ENCODE data around the gene UBAC1.
A peak's percentile ranks its signal among the peaks of the same experiment; 100 is the strongest.
"Not testable (repeated sequence)": the region's sequence is repeated elsewhere in the genome, so short reads cannot be mapped to it uniquely, and the experiment has no call there.

Gene UBAC1

DNA sequence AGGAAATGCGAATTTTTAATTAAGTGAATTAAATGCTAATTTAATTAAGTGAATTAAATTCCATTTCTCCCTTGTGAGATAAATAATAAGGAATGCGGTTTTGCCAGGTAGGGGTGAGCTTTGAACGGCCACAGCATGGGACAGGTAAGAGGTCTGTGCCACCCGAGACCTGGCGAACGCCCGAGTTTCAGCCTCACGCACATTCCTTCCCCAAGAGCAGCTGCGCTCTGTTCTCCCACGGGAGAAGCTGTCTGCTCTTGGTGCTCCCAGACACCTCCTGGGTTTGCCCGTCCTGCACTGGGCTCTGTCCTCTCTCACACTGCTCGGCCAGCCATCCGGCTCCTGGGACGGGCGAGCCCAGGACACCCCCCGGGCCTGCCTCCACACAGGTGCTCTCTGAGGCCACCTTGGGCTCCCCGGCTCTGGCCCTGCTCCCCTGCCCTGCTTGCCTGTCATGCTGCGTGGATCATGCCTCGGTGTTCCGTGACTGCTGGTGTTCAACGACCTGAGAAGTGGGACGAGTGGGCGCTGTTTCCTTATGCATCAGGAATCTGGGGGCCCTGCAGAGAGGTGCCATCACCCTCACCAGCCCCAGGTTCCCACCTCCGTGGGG lies 40.1 kb downstream of the UBAC1 start:
- no peak for DNase-seq
- no peak for ATAC-seq

DNA sequence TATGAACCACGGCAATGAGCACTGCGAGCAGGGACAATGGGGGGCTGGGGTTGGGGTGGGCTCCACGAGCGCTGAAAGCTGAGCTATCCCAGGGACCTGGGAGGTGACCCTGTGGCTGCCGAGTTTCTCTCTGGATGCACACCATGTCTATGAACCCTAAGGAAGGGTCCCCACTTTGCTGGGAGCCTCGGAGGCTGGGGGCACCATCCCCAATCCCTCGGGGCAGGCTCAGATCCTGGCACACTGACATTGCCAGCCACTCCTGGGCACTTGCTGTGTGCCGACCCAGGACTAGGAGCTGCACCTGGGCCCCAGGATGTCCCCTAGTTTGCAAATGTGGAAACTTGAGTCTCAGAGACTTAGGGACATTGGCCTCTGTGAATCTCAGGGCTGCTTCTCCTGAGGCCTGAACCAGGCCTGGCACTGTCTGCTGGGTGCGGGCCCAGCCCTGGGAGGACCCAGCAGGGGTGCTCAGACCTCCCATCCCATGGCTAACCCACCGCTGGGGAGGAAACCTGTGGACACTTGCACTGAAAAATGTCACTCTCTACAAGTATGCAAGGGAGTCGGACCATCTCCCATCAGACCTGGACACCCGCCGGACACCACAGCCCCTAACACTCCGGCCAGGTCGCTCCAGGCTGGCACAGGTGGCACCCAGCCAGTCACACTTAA lies 40.8 kb downstream of the UBAC1 start:
- ATAC-seq (no peak), DNase-seq (no peak)

DNA sequence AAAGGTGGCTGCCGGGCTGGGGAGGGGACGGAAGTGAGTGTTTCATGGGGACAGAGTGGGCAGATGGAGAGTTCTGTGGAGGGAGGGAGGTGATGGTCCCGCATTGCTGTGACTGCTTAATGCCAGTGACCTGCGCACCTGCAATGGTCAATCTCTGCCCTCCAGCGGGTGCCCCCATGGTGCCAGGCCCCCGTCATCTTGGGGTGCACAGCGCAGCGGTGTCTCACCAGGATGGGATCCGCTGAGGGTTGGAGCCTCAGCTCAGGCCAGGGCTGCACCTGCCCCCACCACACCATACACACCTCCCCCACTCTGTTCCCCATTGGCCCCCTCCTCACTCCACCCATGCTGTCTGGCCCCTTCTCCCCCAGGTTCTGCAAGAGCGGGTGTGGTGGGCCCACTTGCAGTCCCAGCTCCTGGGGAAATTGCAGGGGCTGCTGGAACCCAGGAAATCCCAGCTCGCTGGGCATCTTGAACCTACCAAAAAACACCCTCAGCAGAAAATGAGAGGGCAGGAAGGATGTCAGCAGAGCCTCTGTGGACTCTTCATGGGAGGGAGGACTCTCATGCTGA lies 41.8 kb downstream of the UBAC1 start:
- ATAC-seq (no peak), DNase-seq (no peak)

DNA sequence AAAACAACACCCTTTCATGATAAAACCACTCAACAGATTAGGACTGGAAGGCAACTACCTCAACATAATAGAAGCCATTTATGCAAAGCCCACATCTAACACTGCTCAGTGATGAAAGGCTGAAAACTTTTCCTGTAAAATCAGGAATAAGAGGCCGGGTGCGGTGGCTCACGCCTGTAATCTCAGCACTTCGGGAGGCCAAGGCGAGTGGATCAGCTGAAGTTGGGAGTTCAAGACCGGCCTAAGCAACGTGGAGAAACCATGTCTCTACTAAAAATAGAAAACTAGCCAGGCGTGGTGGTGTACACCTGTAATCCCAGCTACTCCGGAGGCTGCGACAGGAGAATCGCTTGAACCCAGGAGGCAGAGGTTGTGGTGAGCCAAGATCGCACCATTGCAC lies 44.9 kb downstream of the UBAC1 start:
- DNase-seq, ATAC-seq: not testable (repeated sequence)

DNA sequence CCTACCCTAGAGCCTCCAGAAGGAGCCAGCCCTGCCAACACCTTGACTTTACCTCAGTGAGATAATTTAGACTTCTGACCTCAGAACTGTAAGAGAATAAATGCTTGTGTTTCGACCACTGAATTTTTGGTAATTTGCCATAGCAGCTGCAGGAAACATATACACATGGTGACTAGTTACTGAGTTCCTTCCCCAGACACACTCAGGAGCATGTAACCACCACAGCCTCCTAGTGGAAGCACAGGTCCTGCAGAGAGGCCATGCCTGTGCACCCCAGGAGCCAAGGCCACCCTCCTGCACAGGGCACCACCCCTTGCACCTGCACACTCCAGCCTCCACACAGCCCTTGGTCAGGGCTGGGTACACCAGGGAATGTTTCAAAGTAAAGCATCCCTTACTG lies 46.3 kb downstream of the UBAC1 start:
- ATAC-seq: no peak

DNA sequence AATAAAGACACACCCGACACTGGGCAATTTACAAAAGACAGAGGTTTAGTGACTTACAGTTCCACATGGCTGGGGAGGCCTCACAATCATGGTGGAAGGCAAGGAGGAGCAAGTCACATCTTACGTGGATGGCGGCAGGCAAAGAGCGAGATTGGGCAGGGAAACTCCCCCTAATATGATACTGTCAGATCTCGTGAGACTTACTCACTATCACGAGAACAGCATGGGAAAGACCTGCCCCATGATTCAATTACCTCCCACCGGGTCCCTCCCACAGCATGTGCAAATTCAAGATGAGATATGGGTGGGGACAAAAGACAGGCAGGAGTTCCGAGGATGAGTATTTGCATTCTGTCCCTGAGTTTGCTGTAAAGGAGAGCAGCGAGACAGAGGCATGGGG lies 49.9 kb downstream of the UBAC1 start:
- DNase-seq, ATAC-seq: not testable (repeated sequence)

More for the DNA sequence above, 46.3 kb downstream of the UBAC1 start:
- no peak for DNase-seq

DNA sequence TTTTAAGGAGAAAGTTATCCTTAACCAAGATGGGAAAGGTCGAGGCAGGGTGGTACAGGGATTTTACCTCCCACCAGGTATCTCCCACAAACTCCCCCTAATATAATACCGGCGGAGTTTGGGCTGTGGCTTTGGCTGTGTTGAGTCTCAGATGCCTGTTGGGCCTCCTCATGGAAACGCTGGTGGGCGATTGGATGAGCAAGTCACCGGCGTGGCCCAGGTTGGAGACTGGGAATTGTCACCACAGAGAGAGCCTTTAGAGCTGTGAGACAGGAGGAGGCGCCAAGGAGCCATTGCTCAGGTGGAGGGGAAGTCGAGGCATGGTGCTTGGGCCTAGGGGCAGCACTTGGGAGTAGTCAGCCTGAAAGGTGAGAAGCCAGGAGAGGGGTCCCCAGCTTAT lies 50.4 kb downstream of the UBAC1 start:
- DNase-seq (no peak), ATAC-seq (no peak)

DNA sequence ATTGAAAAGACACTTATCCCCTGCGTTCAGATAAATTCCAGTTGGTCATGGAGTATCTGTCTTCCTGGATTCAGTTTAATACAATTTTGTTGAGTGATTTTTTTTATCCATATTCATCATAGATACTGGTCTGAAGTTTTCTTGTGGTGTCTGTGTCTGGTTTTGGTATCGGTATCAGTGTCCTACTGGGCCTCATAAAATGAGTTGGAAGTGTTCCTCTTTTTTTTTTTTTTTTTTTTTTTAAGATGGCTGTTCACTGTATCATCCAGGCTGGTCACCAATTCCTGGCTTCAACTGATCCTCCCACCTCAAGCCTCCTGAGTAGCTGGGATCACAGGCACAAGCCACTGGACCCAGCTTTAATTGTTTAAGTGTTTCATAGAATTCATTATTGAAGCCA lies 51.0 kb downstream of the UBAC1 start:
- ATAC-seq: no peak
- DNase-seq: no peak

DNA sequence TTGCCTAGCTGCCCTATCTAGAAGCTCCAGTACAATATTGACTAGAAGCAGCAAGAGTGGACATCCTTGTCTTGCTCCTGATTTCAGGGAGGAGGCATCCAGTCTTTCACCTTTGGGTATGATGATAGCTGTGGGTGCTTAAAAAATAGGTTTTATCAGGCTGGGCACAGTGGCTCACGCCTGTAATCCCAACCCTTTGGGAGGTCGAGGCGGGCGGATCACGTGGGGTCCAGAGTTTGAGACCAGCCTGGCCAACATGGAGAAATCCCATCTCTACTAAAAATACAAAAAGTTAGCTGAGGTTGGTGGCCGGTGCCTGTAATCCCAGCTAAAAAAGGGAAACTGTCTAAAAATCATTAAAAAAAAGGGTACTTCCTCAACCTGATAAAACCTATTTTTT lies 51.8 kb downstream of the UBAC1 start:
- DNase-seq (no peak), ATAC-seq (no peak)

DNA sequence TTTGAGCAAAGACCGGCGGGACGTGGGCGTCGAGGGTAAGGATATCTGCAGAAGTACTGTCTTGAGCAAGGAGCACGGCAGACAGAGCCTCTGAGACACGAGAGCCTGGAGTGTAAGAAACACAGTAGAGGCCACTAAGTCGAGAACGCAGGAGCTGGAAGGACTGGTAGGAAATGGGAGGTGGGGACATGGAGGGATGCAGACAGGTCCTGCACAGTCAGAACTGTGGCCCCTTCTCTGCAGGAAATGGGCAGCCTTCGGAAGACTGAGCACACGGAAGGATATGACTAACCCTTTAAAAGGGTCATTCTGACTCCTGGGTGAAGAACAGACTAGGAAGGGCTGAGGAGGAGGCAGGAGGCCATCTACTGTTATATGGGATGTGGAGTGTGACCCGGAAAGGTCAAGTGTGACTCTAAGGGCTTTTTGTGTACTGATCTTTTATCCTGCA lies 52.4 kb downstream of the UBAC1 start:
- no peak for ATAC-seq

DNA sequence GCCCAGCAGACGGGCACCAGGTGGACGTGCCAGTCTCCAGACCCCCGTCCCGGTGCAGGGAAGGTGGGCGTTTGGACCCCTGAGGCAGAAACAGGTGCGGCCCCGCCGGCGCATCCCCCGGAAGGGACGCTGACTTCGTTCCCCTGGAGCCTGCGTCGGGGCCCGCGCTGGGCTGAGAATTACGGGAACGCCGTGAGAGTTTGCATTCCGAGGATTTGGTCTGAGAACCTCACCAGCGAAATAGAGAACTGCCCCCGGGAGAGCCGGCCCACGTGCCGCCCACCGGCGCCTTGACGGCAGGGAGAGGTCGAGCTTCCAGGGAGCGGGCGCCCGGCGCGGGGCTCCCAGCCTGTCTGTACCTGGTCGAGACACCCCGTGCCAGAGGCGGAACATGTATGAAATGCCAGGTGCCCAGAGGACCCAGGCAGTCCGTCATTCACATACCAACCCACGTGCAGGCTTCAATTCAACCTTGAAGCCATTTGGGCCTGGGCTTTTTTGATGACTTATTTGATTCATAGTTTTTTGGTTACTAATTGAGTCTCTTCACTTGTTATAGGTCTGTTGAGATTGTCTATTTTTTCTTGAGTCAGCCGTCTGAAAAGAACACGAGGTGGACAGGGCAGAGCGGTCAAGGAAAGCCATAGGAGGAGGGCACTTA lies 53.0 kb downstream of the UBAC1 start:
- DNase-seq (peak; percentile 44), ATAC-seq (no peak)

More for the DNA sequence above, 52.4 kb downstream of the UBAC1 start:
- DNase-seq: no peak

DNA sequence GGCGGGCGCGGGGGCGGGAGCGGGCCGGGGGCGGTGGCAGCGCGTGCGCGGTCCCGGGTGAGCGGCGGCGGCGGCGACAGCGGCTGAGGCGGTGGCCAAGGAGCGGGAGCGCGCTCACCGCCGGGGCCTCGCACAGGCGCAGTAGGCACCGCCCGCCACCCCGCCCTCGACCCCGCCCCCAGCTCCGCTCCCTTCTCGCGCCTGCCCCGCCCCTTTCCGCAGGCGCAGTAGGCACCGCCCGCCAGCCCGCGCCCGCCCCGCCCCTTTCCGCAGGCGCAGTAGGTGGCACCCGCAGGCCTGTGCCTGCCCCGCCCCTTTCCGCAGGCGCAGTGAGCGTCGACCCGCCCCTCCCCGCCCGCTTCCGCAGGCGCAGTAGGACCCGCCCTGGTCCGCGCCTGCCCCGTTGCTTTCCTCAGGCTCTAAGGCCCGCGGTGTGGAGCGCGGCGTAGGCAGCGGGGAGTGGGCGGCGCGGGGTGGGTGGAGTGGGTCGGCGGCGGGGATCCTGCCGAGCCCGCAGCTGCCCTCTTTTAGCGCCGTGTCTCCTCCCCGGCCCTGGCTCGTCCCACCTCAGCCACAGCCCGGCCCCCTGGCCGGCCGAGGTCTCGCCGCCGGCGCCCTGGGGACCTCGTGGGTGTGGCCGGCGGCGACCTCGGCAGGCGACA lies 53.6 kb downstream of the UBAC1 start, which contains the start of gene CAMSAP1:
Gene CAMSAP1 (minus strand): TSS at position 116 of the 662 bp plus-strand sequence. CDS start 387 bp downstream, outside the sequence.
- peak; percentile 98 for DNase-seq
- ATAC-seq: peak; percentile 82

DNA sequence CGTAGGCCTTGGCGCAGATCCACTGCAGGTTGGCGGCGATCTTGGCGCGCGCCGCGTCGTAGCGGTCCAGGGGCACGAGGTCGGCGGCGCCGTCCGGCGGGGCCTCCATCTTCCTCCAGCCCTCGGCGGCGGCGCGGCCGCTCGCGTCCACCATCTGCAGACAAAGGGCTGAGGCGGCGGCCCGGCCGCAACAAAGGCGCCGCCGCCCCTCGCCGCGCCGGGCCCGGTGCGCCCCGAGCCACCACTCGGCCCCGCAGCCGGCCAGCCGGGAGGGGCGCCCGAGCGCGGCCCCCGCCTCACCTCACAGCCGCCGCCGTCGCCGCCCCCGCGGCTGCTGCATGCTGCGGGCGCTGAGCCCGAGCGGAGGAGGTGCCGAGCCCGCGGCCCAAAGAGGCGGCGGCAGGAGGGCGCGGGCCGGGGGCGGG lies 54.2 kb downstream of the UBAC1 start:
- DNase-seq: no peak
- ATAC-seq: peak; percentile 7

DNA sequence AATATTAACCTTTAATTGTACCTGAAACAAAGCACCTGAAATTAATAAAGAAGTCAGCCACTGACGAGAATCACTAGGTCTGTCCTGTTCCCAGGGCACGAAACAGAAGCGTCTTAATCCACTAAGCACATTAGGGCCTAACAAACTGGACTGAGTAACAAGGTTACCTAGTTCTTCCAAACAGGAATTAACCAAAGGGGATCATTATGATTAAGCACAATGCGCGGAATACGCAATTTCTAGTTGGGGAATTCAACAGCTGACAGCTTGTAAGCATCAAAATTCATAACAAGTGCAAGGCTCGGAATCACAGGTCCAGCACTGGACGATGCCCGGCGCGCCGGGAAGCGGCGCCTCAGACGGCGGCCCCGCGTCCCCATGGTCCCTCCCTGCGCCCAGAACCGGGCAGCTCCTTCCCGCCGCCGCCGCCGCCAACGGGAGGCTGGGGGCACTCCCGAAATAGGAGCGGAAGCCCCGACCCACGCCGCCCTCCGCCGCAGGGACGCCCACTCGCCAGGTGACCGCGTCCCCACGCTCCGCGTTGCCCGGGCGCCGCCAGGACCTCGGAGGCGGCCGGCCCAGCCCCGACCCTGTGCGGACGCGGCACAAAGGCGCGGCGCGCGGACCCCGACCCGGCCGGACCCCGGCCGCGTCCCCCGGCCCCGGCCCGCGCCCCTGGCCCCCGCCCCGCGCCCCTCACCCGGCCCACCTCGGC lies 54.7 kb downstream of the UBAC1 start:
- DNase-seq: peak; percentile 34
- ATAC-seq: no peak

DNA sequence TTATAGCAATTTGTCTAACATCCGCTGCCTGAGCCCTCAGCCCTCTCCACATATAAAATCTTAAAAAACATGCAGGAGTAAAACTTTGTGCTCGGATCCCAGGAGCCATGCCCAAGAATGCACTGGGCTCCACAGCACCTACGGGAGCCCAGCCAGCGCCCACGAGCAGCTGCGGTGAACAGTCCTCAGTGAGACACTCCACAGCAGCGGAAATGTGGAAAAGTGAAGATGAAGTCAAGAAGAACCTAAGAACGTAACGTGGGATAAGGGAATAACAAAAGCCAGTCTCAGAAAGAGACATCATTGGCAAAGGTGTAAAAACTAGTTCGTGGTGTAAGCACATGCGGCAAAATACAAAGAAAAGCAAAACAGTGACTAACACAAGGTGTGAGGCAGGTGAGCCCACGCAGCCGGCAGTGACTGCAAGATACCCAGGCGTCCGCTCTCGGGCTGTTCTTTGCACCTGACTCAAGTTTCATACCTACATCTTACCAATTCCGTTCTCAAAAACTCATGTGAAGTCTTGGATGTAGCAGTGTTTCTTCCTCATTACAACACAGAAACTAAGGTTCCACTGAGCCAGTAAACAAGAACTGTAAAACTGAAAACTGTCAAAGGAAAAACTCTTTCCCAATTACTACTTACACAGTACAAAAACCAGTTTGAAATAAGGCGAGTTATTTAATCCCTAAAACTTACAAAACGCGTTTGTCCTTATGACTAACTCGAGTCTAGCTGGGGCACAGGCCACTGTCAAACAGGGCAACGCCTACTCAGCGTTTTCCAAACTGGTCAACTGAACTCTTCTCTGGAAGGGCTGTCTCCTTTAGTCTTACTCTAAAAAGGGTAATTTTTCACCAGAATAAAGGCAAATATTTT lies 55.6 kb downstream of the UBAC1 start:
- DNase-seq: peak; percentile 53
- ATAC-seq: peak; percentile 48

DNA sequence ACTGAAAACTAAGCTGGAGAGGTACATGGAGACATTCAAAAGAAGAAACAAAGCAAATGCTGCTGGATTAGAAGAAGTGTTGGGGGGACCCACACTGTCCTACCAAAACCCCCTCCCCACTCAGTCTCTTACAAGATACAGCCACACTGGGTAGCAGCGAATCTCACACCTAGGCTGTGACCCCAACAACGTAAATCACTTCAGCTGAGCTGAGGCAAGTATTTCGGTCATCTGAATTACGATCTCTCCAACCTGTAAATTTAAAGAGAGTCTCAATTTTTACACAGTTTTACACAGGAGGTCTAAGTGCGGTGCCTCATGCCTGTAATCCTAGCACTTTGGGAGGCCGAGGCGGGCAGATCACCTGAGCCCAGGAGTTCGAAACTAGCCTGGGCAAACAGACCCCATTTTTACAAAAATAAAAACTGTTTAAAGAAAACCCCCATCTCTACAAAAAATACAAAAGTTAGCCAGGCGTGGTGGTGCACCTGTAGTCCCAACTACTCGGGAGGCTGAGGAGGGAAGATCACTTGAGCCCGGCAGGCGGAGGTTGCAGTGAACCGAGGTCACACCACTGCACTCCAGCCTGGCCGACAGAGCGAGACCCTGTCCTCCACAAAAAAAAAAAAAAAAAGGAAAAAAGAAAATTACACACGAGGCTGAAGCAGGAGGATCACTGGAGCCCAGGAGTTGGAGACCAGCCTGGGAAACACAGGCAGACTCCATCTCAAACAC lies 57.2 kb downstream of the UBAC1 start:
- ATAC-seq (no peak), DNase-seq (no peak)

DNA sequence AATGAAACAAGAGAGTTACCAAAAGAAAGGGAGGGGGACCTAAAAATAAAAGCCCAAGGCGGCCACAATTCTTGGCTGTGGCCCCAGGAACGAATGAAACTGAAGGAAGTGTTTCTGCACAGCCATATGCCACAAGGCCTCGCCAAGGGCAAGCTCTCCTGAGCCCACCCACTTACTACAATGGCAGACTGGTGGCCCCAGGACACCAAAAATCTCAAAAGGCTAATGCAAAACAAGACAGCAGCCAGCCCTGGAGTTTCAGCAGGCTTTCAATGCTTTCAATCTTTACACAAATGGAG lies 57.9 kb downstream of the UBAC1 start:
- no peak for DNase-seq
- no peak for ATAC-seq

DNA sequence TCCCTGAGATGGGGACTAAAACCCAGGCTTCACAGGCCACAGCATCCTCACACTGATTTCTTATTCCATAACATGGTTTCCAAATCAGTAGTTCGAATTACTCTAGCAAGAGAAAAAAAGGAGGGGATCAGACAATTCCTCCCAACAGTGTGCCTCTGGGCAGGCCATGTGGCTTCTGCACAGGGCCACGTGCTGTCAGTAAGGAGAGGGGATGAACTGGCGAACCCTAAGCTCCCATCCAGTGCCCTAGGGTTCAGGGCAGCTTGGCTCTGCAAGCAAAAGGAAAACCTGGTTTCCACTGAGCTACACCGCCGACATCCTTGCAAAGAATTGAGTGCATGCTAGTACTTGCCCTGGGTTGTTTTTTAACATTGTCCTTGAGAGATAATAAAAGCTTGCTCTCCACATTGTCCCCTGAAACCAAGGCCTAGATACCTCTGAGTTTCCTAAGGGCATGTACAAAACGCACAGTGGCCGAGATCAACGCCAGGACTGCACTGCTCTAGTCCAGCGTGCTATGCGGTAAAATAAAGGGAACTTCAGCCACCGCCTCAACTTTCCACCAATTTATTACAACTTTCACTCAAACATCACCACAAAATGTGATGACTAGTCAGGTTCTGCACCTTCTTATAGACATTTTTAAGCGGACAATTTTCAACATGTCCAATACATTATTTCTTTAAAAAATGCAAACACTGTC lies 58.4 kb downstream of the UBAC1 start:
- DNase-seq: no peak
- no peak for ATAC-seq

DNA sequence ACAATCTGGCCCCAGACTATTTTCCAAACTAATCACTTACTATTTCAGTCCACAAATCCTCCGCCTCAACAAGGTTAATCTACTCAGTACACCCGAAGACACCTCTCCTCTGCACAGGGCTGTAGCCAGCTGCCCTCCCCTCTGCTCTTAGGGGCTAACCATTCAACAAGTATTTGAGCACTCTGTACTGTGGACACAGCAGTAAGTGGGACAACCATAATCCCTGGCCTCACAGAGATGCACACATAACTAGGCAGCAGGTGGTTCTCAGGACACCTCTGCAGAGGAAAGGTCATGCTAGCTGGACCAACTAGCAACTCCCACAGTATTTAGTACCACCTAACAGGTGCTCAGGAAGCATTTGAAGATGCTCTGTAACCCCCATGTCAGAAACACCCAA lies 59.3 kb downstream of the UBAC1 start:
- DNase-seq (no peak), ATAC-seq (no peak)

All from stimulated activated naive CD8-positive, alpha-beta T cell treated with anti-CD3 and anti-CD28 coated beads, Interleukin-15, Interleukin-2, amounts not matched to agents 100 U/mL and 50 U/mL, for 24 hours (primary cell).